GM12878 (cell line): ENCODE results near the gene ASB15. TPM values are rescaled to one million over a fixed set of nuclear protein-coding genes. Genes with fewer than 3 reads are reported as not detected.

Source experiments
- ATAC-seq: fragments of 200-7000 bp; cut with Tn5 transposase; 3 replicates; pipeline ENCODE4 v1.9.1; 2020; ENCODE audit warnings: mild to moderate bottlenecking, moderate library complexity
- BruUV-seq: library from RNA; stranded (reverse); fragments of 400-500 nt; replicated peaks from 2 replicates; lab custom pipeline; 2021; lab: Mats Ljungman, UMichigan
- CTCF ChIA-PET: fragments of 300-600 bp; sonication (Branson Sonifier 250); formaldehyde crosslinking; extraction: SDS; loops from one replicate; lab custom pipeline; 2021; ENCODE audit warnings: inconsistent platforms; lab: Yijun Ruan, JAX
- POLR2A ChIA-PET: fragments of 350-600 bp; formaldehyde crosslinking; extraction: SDS; loops from one replicate; lab custom pipeline; 2021; ENCODE audit warnings: inconsistent platforms; lab: Charles Lee
- RAD21 ChIA-PET: fragments of 300-600 bp; sonication (Branson Sonifier 250); formaldehyde crosslinking; loops from one replicate; lab custom pipeline; 2023; ENCODE audit warnings: antibody characterized with exemption; ENCODE audit not compliant: unreplicated experiment; lab: Charles Lee
- SMC1A ChIA-PET: fragments of 300-600 bp; sonication (Branson Sonifier 250); formaldehyde crosslinking; loops from one replicate; lab custom pipeline; 2023; ENCODE audit not compliant: unreplicated experiment, uncharacterized antibody; lab: Charles Lee
- DNase-seq: peaks from one replicate; pipeline ENCODE4 v3.0.0-alpha.2; 2011; ENCODE audit warnings: low read depth, low spot score
- FAIRE-seq: peaks from 3 replicates; lab custom pipeline; 2011; peaks lifted over from hg19 to GRCh38; lab: Jason Lieb, UNC
- H2AFZ ChIP-seq: 2 replicates; pipeline ENCODE4 v1.6.0; 2011; ENCODE audit warnings: low read depth, low read length, control low read depth; ENCODE audit not compliant: control insufficient read depth
- H3K27ac ChIP-seq: 2 replicates; pipeline ENCODE4 v1.5.1; 2011; ENCODE audit warnings: control low read depth; ENCODE audit not compliant: control insufficient read depth, insufficient read depth
- H3K27me3 ChIP-seq, 2 experiments: replicated peaks in 1 of 2; 2 replicates each; pipeline versions ENCODE4 v1.6.0 to v1.6.1; 2011; ENCODE audit warnings: low read length in 1 of 2; ENCODE audit not compliant: control insufficient read depth in 2 of 2, insufficient read depth in 2 of 2
- H3K36me3 ChIP-seq, 2 experiments: 2 replicates each; pipeline ENCODE4 v1.5.1; 2011; ENCODE audit warnings: low read length in 1 of 2; ENCODE audit not compliant: control insufficient read depth in 2 of 2, insufficient read depth in 2 of 2
- H3K4me1 ChIP-seq: 2 replicates; pipeline ENCODE4 v1.6.1; 2011; ENCODE audit warnings: mild to moderate bottlenecking, low read length, moderate library complexity, mixed read lengths; ENCODE audit not compliant: control insufficient read depth, insufficient read depth
- H3K4me2 ChIP-seq: 2 replicates; pipeline ENCODE4 v1.6.0; 2011; ENCODE audit warnings: control low read depth; ENCODE audit not compliant: control insufficient read depth, insufficient read depth
- H3K4me3 ChIP-seq: fragments of 200-600 bp; sonication (generic); 2 replicates; pipeline ENCODE4 v1.5.1; 2016
- H3K79me2 ChIP-seq: 2 replicates; pipeline ENCODE4 v1.6.0; 2011; ENCODE audit warnings: low read length; ENCODE audit not compliant: control insufficient read depth, insufficient read depth
- H3K9ac ChIP-seq: 2 replicates; pipeline ENCODE4 v1.8.0; 2011; ENCODE audit warnings: low read length, control low read depth, mixed read lengths; ENCODE audit not compliant: control insufficient read depth, insufficient read depth
- H3K9me3 ChIP-seq: replicated peaks from 3 replicates; pipeline ENCODE4 v1.5.1; 2011; ENCODE audit warnings: mild to moderate bottlenecking, low read length; ENCODE audit not compliant: control insufficient read depth, insufficient read depth
- H4K20me1 ChIP-seq: 2 replicates; pipeline ENCODE4 v1.6.0; 2011; ENCODE audit not compliant: control insufficient read depth, insufficient read depth
- CHD1 ChIP-seq: IDR thresholded peaks from 2 replicates; pipeline ENCODE4 v1.6.1; 2012; ENCODE audit warnings: low read depth, low read length, improper control_type of control experiment
- KDM1A ChIP-seq: fragments of 200-600 bp; sonication (generic); IDR thresholded peaks from 2 replicates; pipeline ENCODE4 v1.6.1; 2016; ENCODE audit warnings: borderline replicate concordance
- STAT3 ChIP-seq: IDR thresholded peaks from 2 replicates; pipeline ENCODE4 v1.6.1; 2011; ENCODE audit warnings: low read depth, low read length, improper control_type of control experiment
- WGBS: methylation state at CpG from one replicate; pipeline ENCODE4 v1.1.6; 2016; ENCODE audit warnings: low lambda C conversion rate; ENCODE audit not compliant: insufficient replicate concordance, insufficient coverage; ENCODE audit errors: missing lambda C conversion rate; 5-methylcytosine and 5-hydroxymethylcytosine counted together
- in situ Hi-C: fragments of 300-500 bp; cut with MboI; formaldehyde crosslinking; loops from 9 replicates; pipeline ENCODE4 v1.14.3; 2018; ENCODE audit warnings: mixed read lengths
- intact Hi-C: fragments of 100-400 bp; cut with micrococcal nuclease; formaldehyde crosslinking; loops from one replicate; pipeline ENCODE4 v1.14.2; 2022; ENCODE audit not compliant: unreplicated experiment
- polyA plus RNA-seq, 11 experiments: library from polyadenylated mRNA; depleted of rRNA in 4 of 11; unstranded in 6 of 11; stranded (reverse) in 5 of 11; fragments of >200 nt; fragmentation: Nextera tagmentation in 4 of 11; fragmentation: Illumina TruSeq in 1 of 11; extraction: Ambion mirVana in 4 of 11; extraction: Trizol in 1 of 11; gene quantifications; 1 replicate in 1 of 11; 2 replicates in 10 of 11; pipeline versions ENCODE4 v1.2.1 to v1.2.3, GENCODE V29; 2011 to 2016; ENCODE audit warnings: inconsistent platforms in 2 of 11, missing spikeins in 2 of 11, low read depth in 1 of 11
- total RNA-seq, 4 experiments: library from RNA; depleted of rRNA in 3 of 4; stranded (reverse); fragments of >200 nt in 3 of 4; fragmentation: Illumina TruSeq in 1 of 4; extraction: Trizol in 1 of 4; gene quantifications; 2 replicates each; pipeline versions ENCODE4 v1.2.1 to v1.2.3, GENCODE V29; 2013 to 2021
- TF ChIP-seq, protein P1 (sequence below): fragments of 450-650 bp; IDR thresholded peaks from 2 replicates; pipeline ENCODE4 v1.6.1; 2017; ENCODE audit warnings: antibody characterized with exemption, mild to moderate bottlenecking, moderate library complexity
- TF ChIP-seq, protein P2 (sequence below): fragments of 450-650 bp; IDR thresholded peaks from 2 replicates; pipeline ENCODE4 v1.6.1; 2017; ENCODE audit warnings: borderline replicate concordance

The ASB15 gene
- total and polyA plus RNA-seq, 10 of the 15 experiments (the other 5 are each of a cell fraction or from before 2014, with no cell fraction given), result not detected

DNA sequence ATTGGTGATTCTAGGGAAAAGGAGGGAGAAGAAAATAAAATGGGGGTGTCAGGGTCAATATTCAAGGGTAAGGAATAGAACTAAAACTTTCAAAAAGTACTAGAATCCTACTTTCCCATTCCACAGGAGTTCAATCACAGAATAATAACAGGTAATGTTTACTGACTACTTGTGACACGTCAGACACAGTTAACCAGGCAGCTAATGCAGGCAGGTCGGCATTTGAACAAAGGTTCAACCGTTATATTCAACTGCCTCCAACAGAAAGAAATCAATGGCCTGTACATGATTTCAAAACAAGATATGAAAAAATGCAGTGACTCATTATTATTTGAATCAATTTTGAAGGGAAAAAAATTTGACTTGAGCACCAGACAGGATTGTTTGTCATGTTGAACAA is 3.1 kb downstream of the ASB15 start:
- H3K27me3 ChIP-seq, result no peaks in the 10 kb centered on the region; a peak in 1 of 4 replicates
- H3K36me3 ChIP-seq, result no peaks in the 10 kb centered on the region
- H3K27ac ChIP-seq, result no peak overlapping the region
- 51% methylated on average over 3 of the region's 3 CpGs for WGBS
- H3K4me3 ChIP-seq, result no peak overlapping the region
- H4K20me1 ChIP-seq, result no peaks in the 10 kb centered on the region
- H3K9ac ChIP-seq, result no peak overlapping the region
- no peak overlapping the region for H2AFZ ChIP-seq
- ChIA-PET POLR2A (no interaction called here), RAD21 (no interaction called here), SMC1A (no interaction called here), CTCF (interaction anchor here (1.5 kb wide), 1 partner anchor 23 kb away, joined by 5 read pairs; no protein-coding TSS in a partner anchor)
- no peak overlapping the region for H3K4me2 ChIP-seq
- in situ Hi-C loops (no loop called here), intact Hi-C loops (no loop called here)
- FAIRE-seq (no peak), DNase-seq (no peak), ATAC-seq (no peak)
- H3K79me2 ChIP-seq, result no peaks in the 10 kb centered on the region
- H3K9me3 ChIP-seq, result no peaks in the 10 kb centered on the region
- H3K4me1 ChIP-seq, result no peaks in the 10 kb centered on the region
- TF ChIP-seq, protein P1, sequence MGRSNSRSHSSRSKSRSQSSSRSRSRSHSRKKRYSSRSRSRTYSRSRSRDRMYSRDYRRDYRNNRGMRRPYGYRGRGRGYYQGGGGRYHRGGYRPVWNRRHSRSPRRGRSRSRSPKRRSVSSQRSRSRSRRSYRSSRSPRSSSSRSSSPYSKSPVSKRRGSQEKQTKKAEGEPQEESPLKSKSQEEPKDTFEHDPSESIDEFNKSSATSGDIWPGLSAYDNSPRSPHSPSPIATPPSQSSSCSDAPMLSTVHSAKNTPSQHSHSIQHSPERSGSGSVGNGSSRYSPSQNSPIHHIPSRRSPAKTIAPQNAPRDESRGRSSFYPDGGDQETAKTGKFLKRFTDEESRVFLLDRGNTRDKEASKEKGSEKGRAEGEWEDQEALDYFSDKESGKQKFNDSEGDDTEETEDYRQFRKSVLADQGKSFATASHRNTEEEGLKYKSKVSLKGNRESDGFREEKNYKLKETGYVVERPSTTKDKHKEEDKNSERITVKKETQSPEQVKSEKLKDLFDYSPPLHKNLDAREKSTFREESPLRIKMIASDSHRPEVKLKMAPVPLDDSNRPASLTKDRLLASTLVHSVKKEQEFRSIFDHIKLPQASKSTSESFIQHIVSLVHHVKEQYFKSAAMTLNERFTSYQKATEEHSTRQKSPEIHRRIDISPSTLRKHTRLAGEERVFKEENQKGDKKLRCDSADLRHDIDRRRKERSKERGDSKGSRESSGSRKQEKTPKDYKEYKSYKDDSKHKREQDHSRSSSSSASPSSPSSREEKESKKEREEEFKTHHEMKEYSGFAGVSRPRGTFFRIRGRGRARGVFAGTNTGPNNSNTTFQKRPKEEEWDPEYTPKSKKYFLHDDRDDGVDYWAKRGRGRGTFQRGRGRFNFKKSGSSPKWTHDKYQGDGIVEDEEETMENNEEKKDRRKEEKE, result no peak
- TF ChIP-seq CHD1 (no peak), KDM1A (no peak), STAT3 (no peak)
- TF ChIP-seq, protein P2, sequence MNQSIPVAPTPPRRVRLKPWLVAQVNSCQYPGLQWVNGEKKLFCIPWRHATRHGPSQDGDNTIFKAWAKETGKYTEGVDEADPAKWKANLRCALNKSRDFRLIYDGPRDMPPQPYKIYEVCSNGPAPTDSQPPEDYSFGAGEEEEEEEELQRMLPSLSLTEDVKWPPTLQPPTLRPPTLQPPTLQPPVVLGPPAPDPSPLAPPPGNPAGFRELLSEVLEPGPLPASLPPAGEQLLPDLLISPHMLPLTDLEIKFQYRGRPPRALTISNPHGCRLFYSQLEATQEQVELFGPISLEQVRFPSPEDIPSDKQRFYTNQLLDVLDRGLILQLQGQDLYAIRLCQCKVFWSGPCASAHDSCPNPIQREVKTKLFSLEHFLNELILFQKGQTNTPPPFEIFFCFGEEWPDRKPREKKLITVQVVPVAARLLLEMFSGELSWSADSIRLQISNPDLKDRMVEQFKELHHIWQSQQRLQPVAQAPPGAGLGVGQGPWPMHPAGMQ, result no peak
- BruUV-seq, result no TSS peak
